H9 (cell line): ENCODE measurements around the gene DCT. TPM values are rescaled to one million over a fixed set of nuclear protein-coding genes. Genes with fewer than 3 reads are reported as not detected.
"Not testable (repeated sequence)": the region's sequence is repeated elsewhere in the genome, so short reads cannot be mapped to it uniquely, and the experiment has no call there.

ENCODE experiments used
- DNase-seq: peaks from one replicate; pipeline ENCODE4 v3.0.0-alpha.2; 2017
- H2AFZ ChIP-seq: one replicate; pipeline ENCODE4 v1.6.1; 2013; ENCODE audit warnings: mild to moderate bottlenecking, low read length, control low read depth, moderate library complexity
- H2AK5ac ChIP-seq: 2 replicates; pipeline ENCODE4 v1.6.1; 2013; ENCODE audit warnings: low read length, control low read depth, mixed read lengths; ENCODE audit not compliant: insufficient read length
- H2BK120ac ChIP-seq: one replicate; pipeline ENCODE4 v1.6.1; 2013; ENCODE audit warnings: low read depth, mild to moderate bottlenecking, low read length, control low read depth, inconsistent platforms; ENCODE audit not compliant: poor library complexity, severe bottlenecking
- H2BK12ac ChIP-seq: 2 replicates; pipeline ENCODE4 v1.6.1; 2013; ENCODE audit warnings: low read length, control low read depth, mixed read lengths, low read depth; ENCODE audit not compliant: insufficient read length
- H2BK15ac ChIP-seq: 2 replicates; pipeline ENCODE4 v1.6.1; 2013; ENCODE audit warnings: low read depth, low read length, control low read depth
- H2BK20ac ChIP-seq: one replicate; pipeline ENCODE4 v1.6.1; 2013; ENCODE audit warnings: low read depth, mild to moderate bottlenecking, low read length, control low read depth, inconsistent platforms; ENCODE audit not compliant: poor library complexity, severe bottlenecking
- H2BK5ac ChIP-seq: 2 replicates; pipeline ENCODE4 v1.6.1; 2013; ENCODE audit warnings: low read length, control low read depth, mixed read lengths; ENCODE audit not compliant: insufficient read length
- H3K14ac ChIP-seq: 2 replicates; pipeline ENCODE4 v1.6.1; 2013; ENCODE audit warnings: low read length, control low read depth; ENCODE audit not compliant: insufficient read depth
- H3K18ac ChIP-seq: 2 replicates; pipeline ENCODE4 v1.6.1; 2013; ENCODE audit warnings: low read depth, mild to moderate bottlenecking, mixed read lengths, low read length, control low read depth; ENCODE audit not compliant: insufficient read length
- H3K23ac ChIP-seq: 2 replicates; pipeline ENCODE4 v1.6.1; 2013; ENCODE audit warnings: low read length, control low read depth, mixed read lengths, low read depth; ENCODE audit not compliant: insufficient read length
- H3K23me2 ChIP-seq: 2 replicates; pipeline ENCODE4 v1.6.1; 2013; ENCODE audit warnings: low read depth, mild to moderate bottlenecking, mixed read lengths, low read length, control low read depth; ENCODE audit not compliant: insufficient read length, poor library complexity, severe bottlenecking
- H3K27ac ChIP-seq: 2 replicates; pipeline ENCODE4 v1.5.1; 2013; ENCODE audit warnings: low read length, control low read depth, mixed read lengths, low read depth; ENCODE audit not compliant: insufficient read length
- H3K27me3 ChIP-seq: 2 replicates; pipeline ENCODE4 v1.6.1; 2013; ENCODE audit warnings: low read length, control low read depth, inconsistent platforms; ENCODE audit not compliant: insufficient read depth
- H3K4ac ChIP-seq: 2 replicates; pipeline ENCODE4 v1.6.1; 2013; ENCODE audit warnings: low read depth, mild to moderate bottlenecking, control low read depth, inconsistent platforms, low read length, moderate library complexity
- H3K4me1 ChIP-seq: 2 replicates; pipeline ENCODE4 v1.6.1; 2013; ENCODE audit warnings: low read length, control low read depth, inconsistent platforms; ENCODE audit not compliant: insufficient read depth
- H3K4me2 ChIP-seq: 2 replicates; pipeline ENCODE4 v1.6.1; 2013; ENCODE audit warnings: low read length, control low read depth, mixed read lengths; ENCODE audit not compliant: insufficient read length, insufficient read depth
- H3K56ac ChIP-seq: 2 replicates; pipeline ENCODE4 v1.6.1; 2013; ENCODE audit warnings: low read depth, mild to moderate bottlenecking, mixed read lengths, low read length, control low read depth; ENCODE audit not compliant: insufficient read length
- H3K79me1 ChIP-seq: 2 replicates; pipeline ENCODE4 v1.6.1; 2013; ENCODE audit warnings: low read depth, mild to moderate bottlenecking, moderate library complexity, low read length, control low read depth, inconsistent platforms; ENCODE audit not compliant: insufficient read depth, poor library complexity, severe bottlenecking
- H3K79me2 ChIP-seq: 2 replicates; pipeline ENCODE4 v1.6.1; 2013; ENCODE audit warnings: low read length, control low read depth, inconsistent platforms; ENCODE audit not compliant: insufficient read depth
- H3K9ac ChIP-seq: 2 replicates; pipeline ENCODE4 v1.6.1; 2013; ENCODE audit warnings: low read length, control low read depth, mixed read lengths; ENCODE audit not compliant: insufficient read length; ENCODE audit errors: extremely low read depth
- H3K9me3 ChIP-seq: one replicate; pipeline ENCODE4 v1.6.1; 2013; ENCODE audit warnings: low read depth, low read length, inconsistent platforms; ENCODE audit not compliant: control insufficient read depth
- H3T11ph ChIP-seq: one replicate; pipeline ENCODE4 v1.6.1; 2013; ENCODE audit warnings: mild to moderate bottlenecking, low read length, control low read depth, inconsistent platforms
- H4K20me1 ChIP-seq: one replicate; pipeline ENCODE4 v1.6.1; 2013; ENCODE audit not compliant: control insufficient read depth, insufficient read length, insufficient read depth
- H4K5ac ChIP-seq: 2 replicates; pipeline ENCODE4 v1.6.1; 2013; ENCODE audit warnings: low read depth, mild to moderate bottlenecking, mixed read lengths, low read length, control low read depth; ENCODE audit not compliant: insufficient read length
- H4K8ac ChIP-seq: replicated peaks from 2 replicates; pipeline ENCODE4 v1.6.1; 2013; ENCODE audit warnings: low read length, control low read depth, mixed read lengths, low read depth; ENCODE audit not compliant: insufficient read length
- H4K91ac ChIP-seq: 2 replicates; pipeline ENCODE4 v1.6.1; 2013; ENCODE audit warnings: low read depth, mild to moderate bottlenecking, moderate library complexity, mixed read lengths, low read length, control low read depth; ENCODE audit not compliant: insufficient read length
- H3K27ac Mint-ChIP-seq, 3 experiments: 2 replicates in 2 of 3; 3 replicates in 1 of 3; pipeline ENCODE4 v1.8.0; 2020 to 2021; ENCODE audit warnings: mixed read lengths in 3 of 3, mild to moderate bottlenecking in 1 of 3, moderate library complexity in 1 of 3
- H3K27me3 Mint-ChIP-seq: 2 replicates; pipeline ENCODE4 v1.8.0; 2021; ENCODE audit warnings: low read depth, mild to moderate bottlenecking, moderate library complexity, mixed read lengths
- H3K36me3 Mint-ChIP-seq, 3 experiments: 2 replicates in 2 of 3; 3 replicates in 1 of 3; pipeline ENCODE4 v1.8.0; 2020 to 2021; ENCODE audit warnings: low read depth in 3 of 3, mixed read lengths in 3 of 3; ENCODE audit not compliant: insufficient read depth in 1 of 3
- H3K4me1 Mint-ChIP-seq, 2 experiments: 2 replicates each; pipeline ENCODE4 v1.8.0; 2020; ENCODE audit warnings: mixed read lengths in 2 of 2
- H3K4me3 Mint-ChIP-seq, 2 experiments: 2 replicates in 1 of 2; 3 replicates in 1 of 2; pipeline ENCODE4 v1.8.0; 2020 to 2021; ENCODE audit warnings: mild to moderate bottlenecking in 2 of 2, mixed read lengths in 2 of 2, moderate library complexity in 1 of 2
- H3K9me3 Mint-ChIP-seq, 2 experiments: 2 replicates in 1 of 2; 3 replicates in 1 of 2; pipeline ENCODE4 v1.8.0; 2020; ENCODE audit warnings: mild to moderate bottlenecking in 2 of 2, mixed read lengths in 2 of 2, moderate library complexity in 1 of 2
- WGBS: extraction: QIAGEN DNeasy Blood & Tissue Kit; methylation state at CpG from one replicate; pipeline ENCODE4 v1.1.7; 2013; ENCODE audit warnings: missing lambda C conversion rate, low lambda C conversion rate, mixed read lengths; ENCODE audit not compliant: insufficient read length; ENCODE audit errors: extremely low coverage; 5-methylcytosine and 5-hydroxymethylcytosine counted together
- total RNA-seq: library from RNA; stranded (reverse); gene quantifications from 2 replicates; pipeline ENCODE4 v1.2.1, GENCODE V29; 2021
- TF ChIP-seq, protein P1 (sequence below): fragments of 200-600 bp; sonication (generic); conservative IDR thresholded peaks from 3 replicates; pipeline ENCODE4 v1.8.0; 2021; ENCODE audit warnings: antibody characterized with exemption, mild to moderate bottlenecking

DCT gene
- total RNA-seq, 1 experiment from 2014 or later: not detected

- H3K27me3 Mint-ChIP-seq: no peaks in the 10 kb centered on the region; the same call in none of the 2 replicates
- no peak overlapping the region for H4K5ac ChIP-seq
Observed at GRCh38 chr13:94503851-94504250, 24.4 kb upstream of the DCT start.

DNA sequence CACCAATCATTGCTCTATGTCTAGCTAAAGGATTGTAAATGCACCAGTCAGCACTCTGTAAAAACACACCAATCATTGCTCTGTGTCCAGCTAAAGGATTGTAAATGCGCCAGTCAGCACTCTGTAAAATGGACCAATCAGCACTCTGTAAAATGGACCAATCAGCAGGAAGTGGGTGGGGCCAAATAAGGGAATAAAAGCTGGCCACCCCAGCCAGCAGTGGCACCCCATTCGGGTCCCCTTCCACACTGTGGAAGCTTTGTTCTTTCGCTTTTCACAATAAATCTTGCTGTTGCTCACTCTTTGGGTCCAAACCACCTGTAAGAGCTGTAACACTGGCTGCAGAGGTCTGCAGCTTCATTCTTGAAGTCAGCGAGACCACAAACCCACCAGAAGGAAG is 19.3 kb upstream of the DCT start:
- not testable (repeated sequence) for H2BK12ac ChIP-seq, H3K9me3 ChIP-seq, H3K4me1 Mint-ChIP-seq, H3K23me2 ChIP-seq, H3T11ph ChIP-seq, H3K56ac ChIP-seq, H3K4me3 Mint-ChIP-seq, H2AFZ ChIP-seq, H4K91ac ChIP-seq, H2AK5ac ChIP-seq, H3K27ac Mint-ChIP-seq, H3K27ac ChIP-seq, H4K20me1 ChIP-seq, H3K27me3 Mint-ChIP-seq, H3K36me3 Mint-ChIP-seq, H2BK120ac ChIP-seq, H3K27me3 ChIP-seq, H2BK15ac ChIP-seq, H3K18ac ChIP-seq, H3K79me2 ChIP-seq, H2BK5ac ChIP-seq, H3K9ac ChIP-seq, H3K79me1 ChIP-seq, H2BK20ac ChIP-seq, H3K9me3 Mint-ChIP-seq, H4K5ac ChIP-seq, H4K8ac ChIP-seq, H3K4ac ChIP-seq, H3K14ac ChIP-seq, H3K4me2 ChIP-seq, DNase-seq, H3K4me1 ChIP-seq, H3K23ac ChIP-seq
- no CpG with 5 or more reads among the region's 4 CpGs for WGBS

More at GRCh38 chr13:94503851-94504250, 24.4 kb upstream of the DCT start:
- no peak overlapping the region for H3T11ph ChIP-seq
- Mint-ChIP-seq H3K4me3 (no peak overlapping the region), H3K4me1 (no peaks in the 10 kb centered on the region), H3K27ac (no peak overlapping the region), H3K9me3 (peaks cover 0 to 2% of the 10 kb centered on the region in 2 experiments; a peak in 3 of 5 replicates), H3K36me3 (no peaks in the 10 kb centered on the region)
- no peak overlapping the region for H3K18ac ChIP-seq
- no peaks in the 10 kb centered on the region for H3K9me3 ChIP-seq
- H3K79me1 ChIP-seq: no peaks in the 10 kb centered on the region
- no peak overlapping the region for H2AFZ ChIP-seq
- no peak overlapping the region for H3K9ac ChIP-seq
- no peak overlapping the region for H2BK20ac ChIP-seq
- no peak overlapping the region for H3K23ac ChIP-seq
- no peaks in the 10 kb centered on the region for H3K4me1 ChIP-seq
- no peaks in the 10 kb centered on the region for H4K20me1 ChIP-seq
- no peaks in the 10 kb centered on the region for H3K23me2 ChIP-seq
- H2BK15ac ChIP-seq: no peak overlapping the region
- TF ChIP-seq, protein P1, sequence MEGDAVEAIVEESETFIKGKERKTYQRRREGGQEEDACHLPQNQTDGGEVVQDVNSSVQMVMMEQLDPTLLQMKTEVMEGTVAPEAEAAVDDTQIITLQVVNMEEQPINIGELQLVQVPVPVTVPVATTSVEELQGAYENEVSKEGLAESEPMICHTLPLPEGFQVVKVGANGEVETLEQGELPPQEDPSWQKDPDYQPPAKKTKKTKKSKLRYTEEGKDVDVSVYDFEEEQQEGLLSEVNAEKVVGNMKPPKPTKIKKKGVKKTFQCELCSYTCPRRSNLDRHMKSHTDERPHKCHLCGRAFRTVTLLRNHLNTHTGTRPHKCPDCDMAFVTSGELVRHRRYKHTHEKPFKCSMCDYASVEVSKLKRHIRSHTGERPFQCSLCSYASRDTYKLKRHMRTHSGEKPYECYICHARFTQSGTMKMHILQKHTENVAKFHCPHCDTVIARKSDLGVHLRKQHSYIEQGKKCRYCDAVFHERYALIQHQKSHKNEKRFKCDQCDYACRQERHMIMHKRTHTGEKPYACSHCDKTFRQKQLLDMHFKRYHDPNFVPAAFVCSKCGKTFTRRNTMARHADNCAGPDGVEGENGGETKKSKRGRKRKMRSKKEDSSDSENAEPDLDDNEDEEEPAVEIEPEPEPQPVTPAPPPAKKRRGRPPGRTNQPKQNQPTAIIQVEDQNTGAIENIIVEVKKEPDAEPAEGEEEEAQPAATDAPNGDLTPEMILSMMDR: no peak
- no peak overlapping the region for H4K91ac ChIP-seq
- H3K27me3 ChIP-seq: no peaks in the 10 kb centered on the region
- no peak overlapping the region for H2AK5ac ChIP-seq
- no peak overlapping the region for H4K8ac ChIP-seq
- no peaks in the 10 kb centered on the region for H3K79me2 ChIP-seq
- no peak overlapping the region for H3K4ac ChIP-seq
- H3K56ac ChIP-seq: no peak overlapping the region
- H3K14ac ChIP-seq: no peak overlapping the region
- no peak overlapping the region for H2BK12ac ChIP-seq
- no peak for DNase-seq
- H3K27ac ChIP-seq: no peak overlapping the region
- H2BK120ac ChIP-seq: no peak overlapping the region
- H3K4me2 ChIP-seq: no peak overlapping the region
- no peak overlapping the region for H2BK5ac ChIP-seq
